Measurements from ENCODE around the gene ACTL10.

ACTL10 gene

DNA sequence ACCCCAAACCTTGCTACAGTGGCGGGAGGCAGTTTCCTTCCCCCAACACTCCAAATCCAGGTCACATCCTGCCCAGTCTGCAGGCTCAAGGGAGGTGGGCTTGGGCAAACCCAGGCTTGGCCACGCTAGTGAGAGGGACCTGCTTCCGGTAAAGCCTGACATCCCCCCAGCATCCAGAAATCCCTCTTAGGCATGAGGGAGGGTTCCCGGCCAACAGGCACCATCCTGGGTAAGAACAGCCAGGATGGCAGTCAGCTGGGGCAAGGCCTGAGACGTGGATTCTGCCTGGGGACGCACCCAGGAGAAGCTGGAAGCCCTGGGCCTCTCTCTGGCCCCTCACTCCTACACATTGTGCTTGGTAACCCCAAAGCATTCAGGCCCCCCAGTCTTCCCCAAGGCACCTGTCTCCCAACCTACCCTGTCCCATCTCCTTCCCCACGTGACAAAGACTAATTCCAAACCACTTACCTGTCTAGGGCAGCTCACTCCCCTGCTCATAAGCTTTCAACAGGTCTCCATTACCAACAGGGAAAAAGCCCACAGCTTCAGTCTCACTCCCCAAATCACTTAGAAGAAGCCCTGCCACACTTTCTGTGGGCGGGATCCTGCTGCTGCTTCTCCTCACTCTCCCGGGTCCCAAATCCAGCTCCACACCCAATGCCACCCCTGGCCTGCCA lies 2.5 kb upstream of the ACTL10 start:
- no peak for DNase-seq (ENCODE audit: low spot score)

DNA sequence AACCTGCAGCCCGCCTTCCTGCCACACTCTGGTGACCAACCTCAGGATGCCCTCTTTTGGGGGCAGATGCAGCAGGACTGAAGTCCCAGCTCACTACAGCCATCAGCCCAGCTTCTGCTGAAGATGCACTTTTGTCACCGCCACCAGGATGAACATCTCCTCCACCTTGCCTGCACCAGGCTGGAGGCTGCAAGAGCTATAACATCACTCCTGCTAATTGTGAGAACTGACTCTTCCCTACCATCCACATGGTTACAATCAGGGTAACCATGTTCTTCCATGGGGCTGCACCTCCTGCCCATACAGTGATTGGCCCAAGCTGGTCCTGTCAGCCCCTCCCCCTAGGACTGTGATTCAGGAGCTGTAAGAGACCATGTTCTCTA lies 2.0 kb upstream of the ACTL10 start:
- DNase-seq (ENCODE audit: low spot score), result no peak

DNA sequence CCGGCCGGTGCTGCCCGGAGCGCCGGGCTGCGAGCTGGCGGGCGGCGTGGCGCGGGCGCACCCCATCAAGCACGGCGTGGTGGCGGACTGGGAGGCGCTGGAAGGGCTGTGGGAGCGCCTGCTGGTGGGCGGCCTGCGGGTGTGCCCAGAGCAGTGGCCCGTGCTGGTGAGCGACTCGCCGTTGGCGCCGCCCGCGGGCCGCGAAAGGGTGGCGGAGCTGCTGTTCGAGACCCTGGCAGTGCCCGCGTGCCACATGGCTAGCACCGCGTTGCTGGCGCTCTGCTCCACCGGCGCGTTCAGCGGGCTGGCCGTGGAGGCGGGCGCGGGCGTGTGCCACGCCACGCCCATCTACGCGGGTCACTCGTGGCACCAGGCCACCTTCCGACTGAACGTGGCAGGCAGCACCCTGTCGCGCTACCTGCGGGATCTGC lies 517 bp downstream of the ACTL10 start:
- DNase-seq (ENCODE audit: low spot score), result peak; percentile 62

DNA sequence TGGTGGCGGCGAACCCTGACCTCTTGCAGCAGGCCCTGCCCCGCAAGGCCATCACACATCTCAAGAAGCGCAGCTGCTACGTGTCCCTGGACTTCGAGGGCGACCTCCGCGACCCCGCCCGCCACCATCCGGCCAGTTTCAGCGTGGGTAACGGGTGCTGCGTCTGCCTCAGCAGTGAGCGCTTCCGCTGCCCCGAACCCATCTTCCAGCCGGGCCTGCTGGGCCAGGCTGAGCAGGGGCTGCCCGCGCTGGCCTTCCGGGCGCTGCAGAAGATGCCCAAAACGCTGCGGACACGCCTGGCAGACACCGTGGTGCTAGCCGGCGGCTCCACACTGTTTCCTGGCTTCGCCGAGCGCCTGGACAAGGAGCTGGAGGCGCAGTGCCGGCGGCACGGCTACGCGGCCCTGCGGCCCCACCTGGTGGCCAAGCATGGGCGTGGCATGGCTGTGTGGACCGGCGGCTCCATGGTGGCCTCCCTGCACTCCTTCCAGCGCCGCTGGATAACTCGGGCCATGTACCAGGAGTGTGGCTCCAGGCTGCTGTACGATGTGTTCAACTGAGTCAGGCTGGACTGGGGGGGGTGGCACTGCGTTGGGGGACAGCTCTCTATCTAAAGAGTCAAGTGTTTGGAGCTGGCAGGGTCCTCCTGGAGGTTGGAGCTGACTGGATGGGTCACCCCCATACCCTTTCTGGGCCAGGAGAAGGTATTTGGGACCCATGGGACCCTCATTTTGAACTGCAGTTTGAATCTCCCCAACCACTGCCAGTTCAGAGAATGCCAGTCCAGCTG lies 1.1 kb downstream of the ACTL10 start:
- DNase-seq (ENCODE audit: low spot score), result peak; percentile 84

DNA sequence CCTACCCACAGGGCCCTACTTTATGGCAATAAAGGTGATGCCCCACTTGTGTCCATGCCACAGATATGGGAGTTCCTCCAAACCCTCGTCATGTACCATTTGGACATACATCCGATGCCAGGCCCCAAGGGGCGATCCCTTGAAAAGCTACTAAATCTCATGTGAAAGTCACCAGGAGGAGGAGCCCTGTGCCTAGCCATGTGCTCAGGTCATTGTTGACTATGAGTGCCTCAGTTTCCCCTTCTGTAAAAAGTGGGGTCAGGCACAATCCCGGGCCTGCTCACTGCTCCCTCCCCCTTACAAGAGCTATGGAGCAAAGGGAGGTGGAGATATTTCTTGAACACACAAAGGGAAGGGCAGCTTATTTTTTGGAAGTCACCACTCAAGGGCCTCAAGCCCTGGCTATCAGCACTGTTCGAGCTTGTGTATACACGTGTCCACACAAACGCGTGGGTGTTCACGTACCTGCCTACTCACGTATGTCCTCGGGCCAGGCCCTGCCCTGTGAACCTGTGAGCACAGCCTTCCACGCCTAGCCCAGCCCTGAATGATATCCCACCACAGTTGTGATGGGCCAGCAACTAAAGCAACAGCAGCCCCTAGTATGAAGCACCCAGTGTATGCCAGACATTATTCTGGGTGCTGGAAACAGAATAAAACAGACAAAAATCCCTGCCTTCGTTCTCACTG lies 1.9 kb downstream of the ACTL10 start:
- DNase-seq (ENCODE audit: low spot score), result no peak

DNA sequence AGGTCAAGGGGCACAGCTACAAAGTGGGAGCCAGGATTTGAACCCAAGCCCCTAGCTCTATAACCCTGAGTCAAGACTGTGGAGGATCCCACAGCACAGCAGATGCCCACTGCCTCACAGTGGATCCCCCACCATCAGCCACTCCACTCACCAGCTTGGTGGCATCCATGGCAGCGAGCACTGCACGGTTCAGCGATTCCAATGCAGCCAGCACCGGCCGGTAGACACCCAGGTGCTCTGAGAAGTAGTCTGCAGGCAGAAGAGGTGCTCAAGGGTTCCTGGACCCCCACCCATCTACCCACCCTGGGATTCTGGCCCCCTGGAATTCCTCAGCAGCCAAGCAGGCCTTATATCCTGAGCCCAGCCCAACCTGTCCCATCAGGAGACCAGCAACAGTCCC lies 2.5 kb downstream of the ACTL10 start:
- no peak for DNase-seq (ENCODE audit: low spot score)

DNA sequence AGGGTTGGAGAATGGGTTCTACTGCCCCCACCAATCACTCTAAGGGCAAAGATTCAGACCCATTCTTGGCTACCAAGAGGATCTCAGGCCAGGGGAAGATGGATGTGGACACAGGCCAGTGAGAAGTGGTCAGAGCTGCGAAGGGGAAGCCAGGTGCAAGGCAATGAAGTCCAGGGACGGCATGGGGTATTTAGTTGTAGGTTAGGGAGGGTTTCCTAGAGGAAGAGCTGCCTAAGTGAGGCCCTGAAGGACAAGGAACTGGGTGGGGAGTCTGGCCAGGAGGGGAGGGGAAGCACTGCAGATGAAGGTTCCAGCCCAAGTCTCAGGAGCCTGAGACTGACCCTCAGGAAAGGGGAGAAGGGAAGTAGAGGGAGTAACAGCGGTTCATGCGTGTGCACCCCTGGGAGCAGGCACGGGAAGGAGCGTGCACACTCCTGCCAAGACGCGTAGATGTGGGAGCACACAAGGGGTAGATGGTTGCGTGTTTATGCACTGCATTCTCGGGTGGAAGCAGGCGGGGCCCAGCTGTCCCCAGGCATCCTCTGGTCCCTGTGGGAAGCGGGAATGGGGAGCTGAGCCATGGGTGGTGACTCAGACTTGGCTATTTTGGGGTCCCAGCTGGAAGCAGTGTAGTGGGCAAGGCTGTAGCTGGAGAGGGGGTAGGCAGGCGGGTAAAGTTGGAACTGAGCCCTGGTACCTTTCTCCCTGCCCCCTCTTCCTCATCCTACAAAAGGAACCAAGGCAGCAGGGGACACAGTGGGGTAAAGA lies 3.3 kb downstream of the ACTL10 start:
- DNase-seq (ENCODE audit: low spot score), result no peak

DNA sequence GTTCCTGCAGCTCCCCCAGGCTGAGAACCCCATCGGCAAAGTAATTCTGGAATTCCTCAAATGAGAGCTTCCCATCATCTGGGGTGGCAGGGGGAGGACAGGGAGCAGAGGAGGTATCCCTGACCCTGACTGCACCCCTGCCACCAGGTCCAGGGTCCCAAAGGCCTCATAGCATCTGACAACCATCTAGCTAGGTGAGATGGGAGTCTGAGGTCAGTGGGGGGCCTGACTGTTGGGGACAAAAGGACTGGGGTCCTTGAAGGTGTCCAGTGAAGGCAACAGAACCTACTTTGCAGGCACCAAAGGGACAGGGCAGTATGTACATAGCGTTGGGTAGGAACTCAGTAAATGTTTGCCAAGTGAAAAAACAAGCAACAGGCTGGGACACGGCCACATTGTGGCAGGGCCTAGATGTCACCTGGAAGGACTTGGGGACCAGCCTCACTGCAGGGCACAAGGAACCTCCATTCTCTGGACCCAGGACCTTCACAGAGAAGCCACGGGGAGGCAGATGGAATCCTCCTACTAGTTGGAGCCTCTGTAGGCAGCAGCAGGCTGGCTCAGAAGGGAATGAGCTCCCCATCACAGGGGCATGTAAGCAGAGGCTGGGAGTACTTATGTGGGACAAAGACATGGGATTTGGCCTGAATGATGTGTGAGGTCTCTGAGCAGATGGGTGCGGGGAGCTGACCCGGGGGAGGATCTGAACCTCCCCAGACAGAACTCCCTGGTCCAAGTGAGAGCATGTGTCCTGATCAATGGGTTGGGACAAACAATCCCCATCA lies 4.2 kb downstream of the ACTL10 start:
- DNase-seq (ENCODE audit: low spot score), result no peak

DNA sequence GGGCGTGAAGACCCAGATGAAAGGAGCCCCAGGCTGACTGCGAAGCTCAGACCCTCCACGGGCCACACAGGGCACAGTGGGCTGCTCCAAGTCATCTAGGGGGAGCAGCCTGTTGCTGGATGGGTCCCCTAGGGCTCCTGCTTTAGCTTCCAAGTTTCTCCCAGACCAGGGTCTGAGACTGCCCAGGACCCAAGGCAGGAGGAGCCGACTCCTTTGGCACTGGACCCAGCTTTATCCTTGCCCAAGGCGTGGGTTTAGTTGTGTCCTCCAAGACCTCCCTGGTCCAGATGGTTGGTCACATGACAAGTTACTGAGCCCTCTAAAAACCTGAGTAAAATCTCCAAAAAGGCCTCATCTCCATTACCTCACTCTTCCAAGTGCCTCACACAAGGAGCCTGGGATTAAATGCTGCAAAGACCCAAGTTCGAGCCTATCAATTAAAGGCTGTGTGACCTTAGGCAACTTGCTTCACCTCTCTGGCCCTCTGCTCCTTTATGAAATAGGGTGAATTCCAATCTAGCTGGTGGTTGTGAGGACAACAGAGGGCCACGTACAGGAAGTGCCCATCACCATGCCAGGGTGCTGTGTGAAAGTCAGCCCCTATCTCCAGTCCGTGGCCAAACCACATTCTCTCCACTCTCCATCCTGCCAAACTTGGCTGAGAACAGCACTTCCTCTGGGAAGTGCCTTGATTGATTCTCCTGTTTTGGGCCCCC lies 5.0 kb downstream of the ACTL10 start:
- DNase-seq (ENCODE audit: low spot score), result no peak

DNA sequence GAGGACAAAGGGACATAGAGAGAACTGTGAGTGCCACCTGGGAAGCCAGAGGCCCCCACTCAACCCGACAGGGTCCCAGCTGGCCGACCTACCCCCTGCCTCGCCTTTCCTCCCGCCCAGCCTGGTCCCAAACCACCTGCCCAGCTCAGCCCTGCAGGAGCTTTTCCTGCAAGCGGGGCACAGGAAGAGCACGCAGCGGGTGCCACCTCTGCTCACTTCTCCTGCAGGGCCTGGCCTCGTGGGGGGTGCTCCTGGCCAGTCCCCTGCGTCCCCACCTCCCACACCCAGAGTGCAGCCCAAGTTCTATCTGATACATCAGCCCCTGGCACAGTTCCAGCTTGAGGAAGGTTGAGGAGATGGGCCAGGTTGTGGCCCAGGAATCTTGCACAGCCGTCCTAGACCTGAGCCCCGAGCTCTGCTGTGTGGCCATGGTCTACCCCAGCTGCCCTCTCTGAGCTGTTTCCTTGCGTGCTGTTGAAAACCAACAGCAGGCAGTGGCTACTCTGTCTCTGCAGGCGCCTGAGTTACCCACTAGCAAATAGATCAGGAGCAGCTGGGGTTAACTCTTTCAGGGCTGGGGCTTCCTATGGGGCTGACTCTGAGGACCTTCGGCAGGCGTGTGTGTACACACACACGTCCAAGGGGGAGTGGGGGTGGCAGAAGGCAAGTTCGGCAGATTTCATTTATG lies 5.8 kb downstream of the ACTL10 start:
- no peak for DNase-seq (ENCODE audit: low spot score)

DNA sequence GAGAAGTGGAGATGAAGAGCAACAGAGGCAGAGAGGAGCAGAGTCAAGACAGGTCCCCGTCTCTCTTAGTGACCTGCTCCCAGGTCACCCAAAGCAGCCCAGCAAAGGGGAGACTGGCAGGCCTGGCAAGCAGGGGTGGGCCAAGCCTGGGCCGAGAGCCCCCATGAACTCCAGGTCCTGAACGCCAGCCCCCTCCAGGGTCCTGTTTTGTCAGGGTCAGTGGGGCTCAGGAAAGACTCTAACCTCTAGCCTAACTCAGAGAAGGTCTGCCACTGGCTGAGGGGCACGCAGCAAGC lies 6.3 kb downstream of the ACTL10 start:
- DNase-seq (ENCODE audit: low spot score), result no peak

DNA sequence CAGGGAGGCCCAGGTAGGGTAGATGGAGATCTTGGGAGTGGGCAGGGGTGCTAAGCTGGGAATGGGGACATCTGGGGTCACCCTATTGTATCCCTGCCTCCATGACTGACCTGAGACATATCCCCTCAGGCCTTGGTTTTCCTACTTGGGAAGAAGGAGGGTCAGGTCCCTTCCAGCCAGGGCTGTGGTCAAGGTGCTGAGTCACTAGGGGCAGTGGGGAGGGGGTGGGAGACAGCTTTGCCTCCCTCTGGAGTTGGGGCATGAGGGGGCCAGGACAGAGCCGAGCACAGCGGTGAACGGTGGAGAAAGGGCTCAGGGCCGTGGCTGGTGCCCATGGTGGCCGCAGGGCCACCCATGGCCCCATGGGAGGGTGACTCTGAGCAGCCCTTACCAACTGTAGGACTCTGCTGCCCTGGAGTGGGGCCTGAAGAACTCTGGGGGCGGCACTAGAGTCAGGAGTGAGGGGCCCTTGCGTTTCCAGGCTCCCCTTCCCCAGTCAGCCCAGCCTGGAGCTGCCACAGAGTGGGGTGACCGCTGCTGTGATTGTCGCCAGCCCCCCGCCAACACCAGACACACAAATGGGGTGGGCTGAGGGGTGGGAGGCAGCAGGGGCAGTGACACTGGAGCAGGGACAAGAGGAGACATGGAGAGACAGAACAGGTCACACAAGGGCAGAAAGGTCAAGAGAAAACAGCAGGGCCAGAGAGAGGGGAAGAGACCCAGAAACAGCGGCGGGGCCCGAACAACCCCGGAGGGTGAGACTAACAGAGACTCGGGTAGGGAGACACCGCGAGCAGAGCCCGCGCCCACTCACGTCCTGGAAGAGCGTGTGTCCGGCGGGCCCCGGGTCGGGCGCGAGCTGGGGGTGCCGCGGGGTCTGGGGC lies 6.9 kb downstream of the ACTL10 start:
- no peak for DNase-seq (ENCODE audit: low spot score)

DNA sequence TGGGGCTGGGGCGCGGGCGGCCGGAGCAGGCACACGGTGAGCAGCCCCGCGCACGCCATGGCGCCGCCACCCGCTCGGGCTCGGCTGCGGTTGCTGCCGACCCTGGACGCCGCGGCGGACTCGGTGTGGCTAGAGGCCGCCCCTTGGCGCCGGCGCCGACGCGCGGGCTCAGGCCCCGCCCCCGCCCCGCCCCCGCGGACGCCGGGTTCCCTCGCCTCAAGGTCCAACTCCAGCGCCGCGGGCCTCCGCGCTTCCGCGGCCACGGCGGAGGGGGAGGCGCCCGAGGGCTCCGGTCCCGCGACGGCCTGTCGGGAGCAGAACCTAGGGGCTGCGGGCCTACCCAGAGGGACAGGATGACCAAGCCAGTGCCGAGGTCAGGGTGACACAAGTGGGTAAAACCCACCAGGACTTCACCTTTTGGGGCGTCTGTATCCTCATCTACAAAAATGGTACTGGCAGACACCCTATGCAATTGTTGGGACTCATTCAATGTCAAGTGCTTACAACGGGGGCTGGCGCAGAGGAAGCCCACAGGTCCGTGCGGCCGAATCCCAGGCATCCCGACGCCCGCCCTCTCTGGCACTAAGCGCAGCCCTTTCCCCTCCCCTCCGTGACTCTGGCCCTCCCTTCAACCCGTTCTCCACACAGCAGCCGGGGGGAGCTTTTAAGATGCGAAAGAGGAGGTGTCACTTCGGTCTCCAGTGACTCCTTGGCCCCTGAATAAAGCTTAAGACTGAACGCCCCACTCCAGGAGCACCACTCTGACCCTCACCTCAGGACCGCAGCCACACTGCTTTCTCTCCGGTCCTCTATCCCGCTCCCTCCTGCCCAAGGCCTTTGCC lies 7.8 kb downstream of the ACTL10 start, which contains the start of gene NECAB3:
Gene NECAB3, minus strand, starts transcription at position 135 of the 842 bp plus-strand sequence. Its CDS starts 76 bp downstream, at position 59.
- DNase-seq (ENCODE audit: low spot score), result peak; percentile 68

DNA sequence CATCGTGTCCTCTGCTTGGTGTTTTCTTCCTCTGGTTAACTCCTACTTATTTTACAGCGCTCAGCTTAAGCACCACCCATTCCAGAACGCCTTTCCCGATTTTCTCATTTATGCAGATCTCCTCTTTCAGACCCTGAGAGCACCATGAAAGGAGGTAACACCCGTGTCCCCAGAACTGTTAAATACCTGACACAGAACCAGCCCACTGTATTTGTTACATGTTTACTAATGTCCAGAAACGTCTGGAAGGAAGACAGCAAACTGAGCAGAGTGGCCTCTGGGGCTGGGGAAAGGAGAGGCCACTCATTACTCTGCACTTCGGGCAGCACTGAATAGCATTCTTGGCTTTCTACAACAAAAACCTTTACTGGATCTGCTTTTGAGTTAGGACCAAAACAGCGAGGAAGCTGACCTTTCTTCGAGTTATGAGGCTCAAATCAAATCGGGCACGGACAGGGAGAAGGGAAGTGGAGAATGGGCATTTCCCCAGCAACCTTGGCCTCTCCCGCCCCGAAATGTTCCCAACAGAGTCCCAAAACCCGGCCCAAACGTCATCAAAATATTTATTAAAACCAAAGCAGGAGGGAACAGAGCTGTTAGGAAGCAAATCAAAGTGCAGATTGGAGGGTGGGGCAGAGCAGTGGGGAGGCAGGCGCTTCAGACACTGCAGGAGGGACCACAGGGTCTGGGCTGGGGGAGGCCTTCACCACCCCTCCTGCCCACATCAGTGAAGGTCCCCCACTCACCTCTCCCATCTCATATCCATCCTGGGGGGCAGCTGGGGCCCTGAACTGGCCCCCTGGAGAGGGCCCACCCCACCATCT lies 8.6 kb downstream of the ACTL10 start:
- DNase-seq (ENCODE audit: low spot score), result no peak

DNA sequence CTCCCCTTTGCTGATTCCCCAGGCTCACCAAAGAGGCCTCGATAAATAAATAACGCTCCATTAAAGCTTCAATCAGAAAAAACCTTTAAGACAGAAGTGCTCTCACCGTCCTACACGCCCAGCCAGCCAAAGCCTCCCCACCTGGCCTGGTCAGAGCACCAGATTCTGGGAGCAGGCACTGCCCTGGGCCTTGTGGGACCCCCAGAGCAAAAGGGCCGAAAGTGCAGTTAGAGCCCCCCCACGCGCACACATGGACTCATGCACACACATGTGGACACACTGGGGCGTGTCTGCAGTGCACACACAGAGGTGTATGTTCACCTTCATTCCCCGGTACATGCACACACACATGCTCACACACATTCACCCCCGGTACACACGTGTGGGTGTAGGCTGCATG lies 9.4 kb downstream of the ACTL10 start:
- DNase-seq (ENCODE audit: low spot score), result no peak

DNA sequence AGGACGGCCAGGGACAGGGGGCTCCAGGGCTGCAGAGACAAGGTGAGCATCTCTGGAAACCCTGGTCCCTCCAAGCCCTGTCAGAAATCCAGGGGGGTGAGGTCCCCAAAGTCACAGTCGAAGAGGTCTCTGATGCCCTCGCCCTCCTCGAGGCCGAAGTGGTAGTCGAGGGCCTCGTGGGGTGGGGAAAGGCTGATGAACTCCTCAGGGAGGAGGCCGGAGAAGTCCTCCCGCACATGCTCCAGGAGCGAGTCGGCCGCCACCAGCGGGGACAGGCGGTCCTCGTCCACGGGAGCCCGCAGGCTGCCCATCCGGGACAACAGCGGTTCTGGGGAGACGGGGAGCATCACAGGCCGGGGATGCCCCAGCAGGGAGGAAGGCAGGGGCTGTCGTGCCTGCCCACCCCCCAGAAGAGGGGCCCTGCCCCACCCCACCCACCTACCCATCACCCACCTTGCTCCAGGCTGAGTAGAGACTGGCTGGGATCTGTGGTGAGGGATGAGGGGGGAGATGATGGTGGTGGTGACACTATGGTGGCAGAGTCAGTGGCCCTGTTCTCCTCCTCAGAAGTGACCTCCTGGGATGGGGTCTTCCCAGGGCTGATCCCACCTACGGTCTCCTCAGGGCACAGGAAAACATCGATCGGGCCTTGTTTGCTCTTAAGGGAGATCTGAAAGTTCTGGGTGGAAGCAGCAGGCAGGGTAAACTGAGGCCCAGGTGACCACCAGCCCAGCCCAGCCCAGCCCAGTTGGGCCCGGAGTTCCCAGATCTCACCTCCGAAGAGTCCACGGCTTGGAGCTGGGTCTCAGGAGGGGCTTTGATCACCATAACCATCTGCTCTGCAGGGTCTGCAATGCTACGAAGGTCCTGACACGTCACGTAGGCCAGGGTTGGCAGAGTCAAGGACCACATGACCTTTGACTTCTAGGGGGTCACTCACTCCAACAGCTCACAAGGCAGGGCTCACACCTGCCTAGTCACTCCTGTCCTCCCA lies 10.2 kb downstream of the ACTL10 start:
- no peak for DNase-seq (ENCODE audit: low spot score)
